IMR-90 (cell line): ENCODE measurements around the gene PTPRG. TPM values are rescaled to one million over a fixed set of nuclear protein-coding genes. Genes with fewer than 3 reads are reported as not detected.

Source experiments
- ATAC-seq: fragments of 200-7000 bp; cut with Tn5 transposase; 2 replicates; pipeline ENCODE4 v1.9.1; 2020; ENCODE audit warnings: low read depth, mild to moderate bottlenecking, moderate library complexity
- BruUV-seq: library from RNA; stranded (reverse); fragments of 400-500 nt; replicated peaks from 2 replicates; lab custom pipeline; 2021; lab: Mats Ljungman, UMichigan
- CTCF ChIA-PET: fragments of 300-600 bp; formaldehyde crosslinking; extraction: SDS; loops from one replicate; lab custom pipeline; 2021; ENCODE audit warnings: antibody characterized with exemption; lab: Yijun Ruan, JAX
- POLR2A ChIA-PET: fragments of 300-600 bp; sonication (Branson Sonifier 250); formaldehyde crosslinking; loops from one replicate; lab custom pipeline; 2022; ENCODE audit warnings: antibody characterized with exemption; ENCODE audit not compliant: unreplicated experiment; lab: Charles Lee
- DNase-seq: peaks from one replicate; pipeline ENCODE4 v3.0.0; 2013
- H2AFZ ChIP-seq: replicated peaks from 2 replicates; pipeline ENCODE3; 2013; ENCODE audit warnings: low read length, mild to moderate bottlenecking; ENCODE audit not compliant: poor library complexity
- H2AK5ac ChIP-seq: 2 replicates; pipeline ENCODE4 v1.6.1; 2013; ENCODE audit warnings: low read depth, low read length, inconsistent platforms
- H2AK9ac ChIP-seq: replicated peaks from 2 replicates; pipeline ENCODE3; 2013; ENCODE audit warnings: mild to moderate bottlenecking, low read depth, low read length, moderate library complexity; ENCODE audit not compliant: poor library complexity
- H2BK120ac ChIP-seq: 2 replicates; pipeline ENCODE4 v1.6.1; 2013; ENCODE audit warnings: low read depth, low read length, inconsistent platforms
- H2BK15ac ChIP-seq: 3 replicates; pipeline ENCODE4 v1.6.1; 2013; ENCODE audit warnings: low read depth, low read length, inconsistent platforms
- H2BK20ac ChIP-seq: 2 replicates; pipeline ENCODE4 v1.6.1; 2013; ENCODE audit warnings: low read depth, mild to moderate bottlenecking, inconsistent platforms, low read length, moderate library complexity
- H2BK5ac ChIP-seq: 2 replicates; pipeline ENCODE4 v1.6.1; 2013; ENCODE audit warnings: mild to moderate bottlenecking, low read depth, low read length, inconsistent platforms; ENCODE audit not compliant: poor library complexity, severe bottlenecking
- H3K14ac ChIP-seq: replicated peaks from 2 replicates; pipeline ENCODE4 v1.6.1; 2013; ENCODE audit warnings: low read depth, low read length, inconsistent platforms
- H3K18ac ChIP-seq: 2 replicates; pipeline ENCODE4 v1.6.1; 2013; ENCODE audit warnings: low read depth, low read length, control low read depth
- H3K23ac ChIP-seq: 2 replicates; pipeline ENCODE4 v1.6.1; 2013; ENCODE audit warnings: low read depth, low read length, inconsistent platforms
- H3K27ac ChIP-seq: 2 replicates; pipeline ENCODE4 v1.5.1; 2013; ENCODE audit warnings: mild to moderate bottlenecking, control low read depth, low read length; ENCODE audit not compliant: insufficient read depth
- H3K27me3 ChIP-seq: 2 replicates; pipeline ENCODE4 v1.6.1; 2013; ENCODE audit warnings: low read length; ENCODE audit not compliant: control insufficient read depth, insufficient read depth
- H3K36me3 ChIP-seq: 2 replicates; pipeline ENCODE4 v1.6.1; 2013; ENCODE audit warnings: low read length, mixed read lengths; ENCODE audit not compliant: control insufficient read depth, insufficient read depth
- H3K4ac ChIP-seq: 2 replicates; pipeline ENCODE4 v1.6.1; 2013; ENCODE audit warnings: low read depth, low read length, inconsistent platforms
- H3K4me1 ChIP-seq: 2 replicates; pipeline ENCODE4 v1.6.1; 2013; ENCODE audit warnings: low read length, mixed read lengths; ENCODE audit not compliant: control insufficient read depth, insufficient read depth
- H3K4me2 ChIP-seq: 2 replicates; pipeline ENCODE4 v1.6.1; 2013; ENCODE audit warnings: low read depth, mild to moderate bottlenecking, control low read depth, low read length, moderate library complexity
- H3K4me3 ChIP-seq: 2 replicates; pipeline ENCODE4 v1.5.1; 2013; ENCODE audit warnings: low read depth, mild to moderate bottlenecking, control low read depth, low read length, moderate library complexity; ENCODE audit not compliant: insufficient read depth
- H3K56ac ChIP-seq: 2 replicates; pipeline ENCODE4 v1.6.1; 2013; ENCODE audit warnings: low read length, inconsistent platforms; ENCODE audit not compliant: insufficient read depth; ENCODE audit errors: extremely low read depth
- H3K79me1 ChIP-seq, 2 experiments: 2 replicates each; pipeline ENCODE4 v1.6.1; 2013; ENCODE audit warnings: low read length in 2 of 2, inconsistent platforms in 1 of 2, low read depth in 1 of 2
- H3K9ac ChIP-seq: 2 replicates; pipeline ENCODE4 v1.6.1; 2013; ENCODE audit warnings: low read depth, low read length, control low read depth
- H3K9me1 ChIP-seq: 2 replicates; pipeline ENCODE4 v1.6.1; 2013; ENCODE audit warnings: low read length, inconsistent platforms; ENCODE audit not compliant: insufficient read depth
- H3K9me3 ChIP-seq: 2 replicates; pipeline ENCODE4 v1.6.1; 2013; ENCODE audit warnings: low read length; ENCODE audit not compliant: control insufficient read depth, insufficient read depth
- H4K20me1 ChIP-seq: 2 replicates; pipeline ENCODE4 v1.6.1; 2013; ENCODE audit warnings: low read length, inconsistent platforms; ENCODE audit not compliant: insufficient read depth
- H4K5ac ChIP-seq: 2 replicates; pipeline ENCODE4 v1.6.1; 2013; ENCODE audit warnings: mild to moderate bottlenecking, low read depth, low read length, control low read depth
- H4K8ac ChIP-seq, 2 experiments: 2 replicates each; pipeline ENCODE4 v1.6.1; 2013; ENCODE audit warnings: low read depth in 2 of 2, low read length in 2 of 2, control low read depth in 1 of 2, inconsistent platforms in 1 of 2
- H4K91ac ChIP-seq: 2 replicates; pipeline ENCODE4 v1.6.1; 2013; ENCODE audit warnings: low read depth, low read length, inconsistent platforms; ENCODE audit not compliant: insufficient read depth
- CEBPB ChIP-seq: IDR thresholded peaks from 2 replicates; pipeline ENCODE4 v1.6.1; 2012; ENCODE audit warnings: low read depth, low read length, improper control_type of control experiment
- CHD1 ChIP-seq: IDR thresholded peaks from 2 replicates; pipeline ENCODE4 v1.6.1; 2012; ENCODE audit warnings: low read depth, low read length, improper control_type of control experiment
- FOS ChIP-seq: fragments of 150-350 bp; IDR thresholded peaks from 2 replicates; pipeline ENCODE4 v1.6.1; 2016; ENCODE audit warnings: low read depth, low read length
- MAZ ChIP-seq: IDR thresholded peaks from 2 replicates; pipeline ENCODE4 v1.6.1; 2012; ENCODE audit warnings: low read depth, mild to moderate bottlenecking, low read length, improper control_type of control experiment, moderate library complexity, borderline replicate concordance
- MXI1 ChIP-seq: IDR thresholded peaks from 2 replicates; pipeline ENCODE4 v1.6.1; 2012; ENCODE audit warnings: low read depth, mild to moderate bottlenecking, low read length, moderate library complexity, borderline replicate concordance
- WGBS, 2 experiments: methylation state at CpG; one replicate each; pipeline versions ENCODE4 v1.1.5 to v1.1.7; 2013; ENCODE audit warnings: missing lambda C conversion rate in 2 of 2; ENCODE audit not compliant: insufficient read length in 1 of 2; ENCODE audit errors: extremely low coverage in 2 of 2; 5-methylcytosine and 5-hydroxymethylcytosine counted together
- dilution Hi-C: fragments of 300-500 bp; cut with HindIII; formaldehyde crosslinking; loops from one replicate; pipeline ENCODE4 v1.14.3; 2018; ENCODE audit warnings: low sequenced_read_pairs; ENCODE audit not compliant: unreplicated experiment
- in situ Hi-C: fragments of 300-500 bp; cut with MboI; formaldehyde crosslinking; loops from 3 replicates; pipeline ENCODE4 v1.14.3; 2019; ENCODE audit warnings: low sequenced_read_pairs, inconsistent platforms, mixed read lengths
- intact Hi-C: fragments of 100-400 bp; cut with micrococcal nuclease; formaldehyde crosslinking; loops from 2 replicates; pipeline ENCODE4 v1.10.0; 2022
- polyA plus RNA-seq, 3 experiments: library from polyadenylated mRNA; depleted of rRNA; stranded (reverse); fragments of >200 nt; gene quantifications; 2 replicates each; pipeline ENCODE4 v1.2.3, GENCODE V29; 2012; ENCODE audit warnings: low replicate concordance in 1 of 3
- total RNA-seq: library from RNA; depleted of rRNA; stranded (reverse); fragments of >200 nt; gene quantifications from 2 replicates; pipeline ENCODE4 v1.2.3, GENCODE V29; 2012
- TF ChIP-seq, protein P1 (sequence below): fragments of 150-350 bp; IDR thresholded peaks from 2 replicates; pipeline ENCODE4 v1.6.1; 2017; ENCODE audit warnings: mild to moderate bottlenecking, antibody characterized with exemption, low read length, low read depth

PTPRG gene
- total and polyA plus RNA-seq, 2 of the 4 experiments (the other 2 are of a cell fraction) = 7.7 to 31.0 TPM

DNA sequence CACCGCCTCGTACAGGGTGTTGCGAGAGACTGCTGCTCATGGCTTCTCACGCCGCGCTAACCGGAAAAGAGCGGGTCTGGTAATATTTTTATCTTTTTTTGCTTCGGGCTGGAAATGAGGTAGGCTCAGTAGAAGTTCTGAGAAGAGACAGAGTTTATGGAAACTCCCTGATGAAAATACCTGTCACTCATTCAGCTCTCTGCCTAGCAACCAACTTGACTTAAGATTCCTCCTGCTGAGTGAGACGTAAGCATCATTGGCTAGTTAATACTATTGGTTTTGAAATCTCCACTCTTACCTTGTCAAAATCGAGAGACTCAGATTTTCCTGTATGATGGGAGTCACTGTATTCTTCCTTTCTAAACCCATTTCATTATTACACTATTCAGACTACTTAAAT is 181.7 kb downstream of the PTPRG start:
- no peak overlapping the region for H3K14ac ChIP-seq
- intact Hi-C loops = no loop called here
- dilution Hi-C loops = no loop called here
- H2BK120ac ChIP-seq = no peak overlapping the region
- POLR2A ChIA-PET = no interaction called here
- no peak overlapping the region for H3K27ac ChIP-seq
- CTCF ChIA-PET = no interaction called here
- H4K91ac ChIP-seq = no peak overlapping the region
- H4K8ac ChIP-seq = no peak overlapping the region
- no peak overlapping the region for H2BK15ac ChIP-seq
- H4K20me1 ChIP-seq = peaks cover 5% of the 10 kb centered on the region; the same call in 1 of the 2 replicates
- in situ Hi-C loops = no loop called here
- no peak for ATAC-seq
- no peaks in the 10 kb centered on the region for H3K36me3 ChIP-seq
- no peak overlapping the region for H2BK5ac ChIP-seq
- no peak overlapping the region for H3K56ac ChIP-seq
- H3K9me3 ChIP-seq = no peaks in the 10 kb centered on the region
- no peak for TF ChIP-seq MXI1
- TF ChIP-seq MAZ = no peak
- no peak for TF ChIP-seq FOS
- TF ChIP-seq CHD1 = no peak
- TF ChIP-seq CEBPB = no peak
- TF ChIP-seq, protein P1, sequence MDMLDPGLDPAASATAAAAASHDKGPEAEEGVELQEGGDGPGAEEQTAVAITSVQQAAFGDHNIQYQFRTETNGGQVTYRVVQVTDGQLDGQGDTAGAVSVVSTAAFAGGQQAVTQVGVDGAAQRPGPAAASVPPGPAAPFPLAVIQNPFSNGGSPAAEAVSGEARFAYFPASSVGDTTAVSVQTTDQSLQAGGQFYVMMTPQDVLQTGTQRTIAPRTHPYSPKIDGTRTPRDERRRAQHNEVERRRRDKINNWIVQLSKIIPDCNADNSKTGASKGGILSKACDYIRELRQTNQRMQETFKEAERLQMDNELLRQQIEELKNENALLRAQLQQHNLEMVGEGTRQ = no peak
- no peaks in the 10 kb centered on the region for H3K4me1 ChIP-seq
- H3K9me1 ChIP-seq = no peaks in the 10 kb centered on the region; the same call in 1 of the 2 replicates
- H2AK5ac ChIP-seq = no peak overlapping the region
- no peak overlapping the region for H3K4me2 ChIP-seq
- DNase-seq = no peak
- H3K27me3 ChIP-seq = no peaks in the 10 kb centered on the region
- WGBS, 2 experiments = 100% methylated on average over 3 of the region's 11 CpGs; no CpG with 5 or more reads in 1 of the 2 experiments
- no peak overlapping the region for H3K4me3 ChIP-seq
- H2BK20ac ChIP-seq = no peak overlapping the region
- H2AK9ac ChIP-seq = no peak overlapping the region
- H3K9ac ChIP-seq = no peak overlapping the region
- peaks cover 11 to 48% of the 10 kb centered on the region in 2 experiments for H3K79me1 ChIP-seq
- no peak overlapping the region for H3K23ac ChIP-seq
- no TSS peak for BruUV-seq
- no peak overlapping the region for H4K5ac ChIP-seq
- H3K18ac ChIP-seq = no peak overlapping the region
- H2AFZ ChIP-seq = no peak overlapping the region
- no peak overlapping the region for H3K4ac ChIP-seq
